Retinal pigment epithelial cell (primary cell): ENCODE measurements around the gene XKR7.

Source experiments
- DNase-seq: peaks from one replicate; pipeline ENCODE4 v3.0.0-alpha.2; 2010; ENCODE audit warnings: low read depth
- H3K4me3 ChIP-seq: 2 replicates; pipeline ENCODE4 v1.5.1; 2011; ENCODE audit warnings: mild to moderate bottlenecking, low read length, control low read depth, moderate library complexity
- TF ChIP-seq, protein P1 (sequence below): conservative IDR thresholded peaks from 2 replicates; pipeline ENCODE4 v1.5.1; 2011; ENCODE audit warnings: low read depth, low read length, control low read depth, inconsistent platforms

The XKR7 gene

DNA sequence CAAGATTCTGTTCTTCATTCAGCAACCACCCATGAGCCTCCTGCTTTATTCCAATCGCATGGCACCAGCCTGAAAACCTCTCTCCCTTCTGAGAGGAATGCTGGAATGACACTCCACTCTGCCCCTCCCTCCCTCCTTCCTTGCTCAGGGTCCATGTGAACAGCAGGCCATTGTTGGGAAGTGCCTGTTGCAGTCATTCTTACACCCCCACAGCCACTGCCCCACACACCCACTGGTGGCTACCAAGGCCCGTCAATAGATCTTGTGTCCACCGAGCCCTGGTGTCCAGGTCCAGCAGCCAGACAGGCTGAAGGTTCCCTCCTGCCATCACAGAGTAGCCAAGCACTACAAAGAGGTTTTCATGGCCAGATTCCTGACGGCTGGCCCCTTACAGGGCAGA lies 22.6 kb upstream of the XKR7 start:
- H3K4me3 ChIP-seq: no peak overlapping the region
- DNase-seq: no peak
- TF ChIP-seq, protein P1, sequence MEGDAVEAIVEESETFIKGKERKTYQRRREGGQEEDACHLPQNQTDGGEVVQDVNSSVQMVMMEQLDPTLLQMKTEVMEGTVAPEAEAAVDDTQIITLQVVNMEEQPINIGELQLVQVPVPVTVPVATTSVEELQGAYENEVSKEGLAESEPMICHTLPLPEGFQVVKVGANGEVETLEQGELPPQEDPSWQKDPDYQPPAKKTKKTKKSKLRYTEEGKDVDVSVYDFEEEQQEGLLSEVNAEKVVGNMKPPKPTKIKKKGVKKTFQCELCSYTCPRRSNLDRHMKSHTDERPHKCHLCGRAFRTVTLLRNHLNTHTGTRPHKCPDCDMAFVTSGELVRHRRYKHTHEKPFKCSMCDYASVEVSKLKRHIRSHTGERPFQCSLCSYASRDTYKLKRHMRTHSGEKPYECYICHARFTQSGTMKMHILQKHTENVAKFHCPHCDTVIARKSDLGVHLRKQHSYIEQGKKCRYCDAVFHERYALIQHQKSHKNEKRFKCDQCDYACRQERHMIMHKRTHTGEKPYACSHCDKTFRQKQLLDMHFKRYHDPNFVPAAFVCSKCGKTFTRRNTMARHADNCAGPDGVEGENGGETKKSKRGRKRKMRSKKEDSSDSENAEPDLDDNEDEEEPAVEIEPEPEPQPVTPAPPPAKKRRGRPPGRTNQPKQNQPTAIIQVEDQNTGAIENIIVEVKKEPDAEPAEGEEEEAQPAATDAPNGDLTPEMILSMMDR: no peak

DNA sequence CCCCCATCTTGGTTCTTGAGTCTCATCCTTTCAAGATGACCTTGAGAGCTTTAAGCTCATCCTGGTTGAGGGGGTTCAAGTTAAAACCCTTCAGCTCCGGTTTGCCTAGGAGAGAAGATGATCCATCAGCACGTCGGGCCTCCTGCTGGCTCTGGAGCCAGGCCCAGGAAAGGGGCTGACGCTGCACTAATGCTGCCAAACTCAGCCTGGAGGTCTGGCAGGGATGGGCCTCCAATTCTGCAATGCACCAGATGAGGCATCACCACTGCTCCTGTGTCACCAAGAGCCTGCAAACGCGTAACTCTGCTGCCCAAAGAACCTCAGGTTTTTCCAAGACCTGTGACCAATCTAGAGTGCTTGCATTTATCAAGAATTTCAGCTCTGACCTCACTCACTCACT lies 22.2 kb upstream of the XKR7 start:
- TF ChIP-seq, protein P1: no peak
- no peak for DNase-seq
- no peak overlapping the region for H3K4me3 ChIP-seq

DNA sequence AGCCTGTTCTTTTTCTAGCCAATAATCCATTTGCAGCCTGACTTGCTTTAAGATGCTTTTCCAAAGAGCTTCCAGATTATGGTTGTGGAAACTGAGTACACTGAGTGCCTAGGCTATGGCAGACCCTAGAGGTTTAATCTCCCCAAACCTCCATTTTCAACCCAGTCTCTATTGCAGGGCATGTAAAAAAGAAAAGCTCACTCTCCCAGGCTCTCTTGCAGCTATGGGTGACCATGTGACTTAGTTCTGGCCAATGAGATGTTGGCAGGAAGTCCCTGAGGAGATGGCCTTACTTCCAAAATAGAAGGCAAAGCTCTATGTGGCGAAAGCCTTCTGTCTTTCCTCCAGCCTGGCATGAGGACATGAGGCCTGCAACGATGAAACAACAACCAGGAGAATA lies 19.9 kb upstream of the XKR7 start:
- TF ChIP-seq, protein P1: no peak
- no peak for DNase-seq
- H3K4me3 ChIP-seq: no peak overlapping the region

DNA sequence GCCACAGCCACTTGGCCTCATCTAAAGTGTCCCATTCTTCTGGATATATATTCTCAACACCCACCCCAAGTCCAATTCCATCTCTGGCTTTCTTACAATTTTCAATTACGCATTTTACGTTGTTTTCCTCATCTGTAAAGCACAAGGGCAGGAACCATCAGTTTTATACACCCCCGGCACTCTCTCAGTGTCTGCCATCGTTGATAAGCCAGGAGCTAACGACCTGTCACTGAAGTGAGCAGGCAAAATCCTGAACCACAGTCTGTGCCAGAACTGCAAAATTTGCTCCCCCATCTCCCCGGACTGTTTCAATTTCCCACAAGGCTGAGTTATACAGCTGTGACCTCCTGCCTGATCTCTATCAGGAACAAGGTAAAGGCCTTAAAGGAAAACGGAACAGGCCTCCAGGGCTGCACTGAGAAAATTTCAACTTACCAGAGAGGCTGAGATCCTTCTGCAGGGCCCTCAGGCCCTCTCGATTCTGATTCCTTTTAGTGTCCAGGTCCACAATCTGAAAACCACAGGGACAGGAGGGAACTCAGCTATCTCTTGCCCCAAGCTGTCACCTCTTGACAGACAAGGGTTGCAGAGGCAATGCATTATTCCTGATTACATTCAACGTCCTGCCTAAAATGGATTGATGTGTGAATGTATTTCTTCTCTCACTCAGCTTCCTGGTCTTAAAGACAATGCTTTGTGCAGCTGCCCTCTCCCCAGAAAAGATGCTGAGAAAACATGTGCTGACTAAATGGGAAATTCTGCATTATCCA lies 17.9 kb upstream of the XKR7 start:
- no peak for DNase-seq
- TF ChIP-seq, protein P1: no peak
- H3K4me3 ChIP-seq: no peak overlapping the region

DNA sequence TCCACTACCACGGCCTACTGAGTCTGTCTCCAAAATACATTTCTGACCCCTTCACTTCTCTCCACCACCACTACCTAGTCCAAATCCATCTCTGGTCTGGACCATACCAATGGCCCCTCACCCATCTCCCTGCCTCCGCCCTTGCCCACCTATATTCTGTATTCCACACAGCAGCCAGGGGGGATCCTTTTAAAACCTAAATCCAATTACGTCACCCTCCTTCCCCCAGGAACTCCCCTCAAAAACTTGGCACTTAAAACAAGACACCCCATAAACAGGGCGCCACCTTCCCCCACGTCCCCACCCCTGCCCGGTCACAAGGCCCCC lies 16.8 kb upstream of the XKR7 start:
- H3K4me3 ChIP-seq: peak overlapping the region; percentile 94
- TF ChIP-seq, protein P1: no peak
- DNase-seq: no peak

DNA sequence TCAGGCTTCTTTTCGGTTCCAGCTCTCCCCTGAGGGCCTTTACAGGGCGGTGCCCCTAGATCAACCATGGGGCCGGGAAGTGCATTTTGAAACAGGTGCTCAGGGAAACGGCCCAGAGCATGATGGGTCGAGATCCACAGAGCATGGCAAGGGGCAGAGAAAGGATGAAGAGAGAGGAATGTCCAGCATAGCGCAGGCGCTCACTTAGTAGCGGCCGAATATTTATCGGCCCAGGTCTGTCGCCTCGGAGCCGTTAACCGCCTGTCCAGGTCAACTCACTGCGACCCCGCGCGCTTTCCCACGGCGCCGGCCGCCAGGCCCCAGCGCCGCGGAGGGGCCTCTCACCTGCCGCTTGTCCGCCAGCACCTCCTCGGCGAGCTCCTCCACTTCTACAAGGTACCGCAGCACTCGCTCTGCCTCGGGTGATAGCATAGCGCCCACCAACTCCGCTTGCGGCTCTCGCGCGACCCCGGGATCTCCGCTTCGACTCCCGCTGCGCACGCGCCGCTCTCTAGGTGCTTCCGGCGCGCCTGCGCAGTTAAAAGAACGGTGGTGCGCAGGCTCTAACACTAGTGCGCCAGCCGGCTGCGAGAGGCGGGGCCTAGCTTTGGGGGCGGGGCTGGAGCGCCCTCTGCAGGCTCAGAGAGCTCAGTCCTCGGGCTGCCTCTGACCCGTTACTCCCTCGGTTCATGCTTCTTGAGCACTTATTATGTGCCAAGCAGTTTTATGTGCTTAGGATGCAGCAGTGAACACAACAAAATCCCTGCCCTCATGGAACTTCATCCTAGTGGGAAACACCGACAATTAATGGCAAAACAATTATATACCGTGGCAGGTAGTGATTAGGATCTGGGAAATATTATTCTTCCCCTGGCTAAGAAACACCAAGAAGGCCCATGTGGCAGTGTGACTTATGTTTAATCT lies 16.2 kb upstream of the XKR7 start, which contains the start of gene PDRG1:
TSS of gene PDRG1 (minus strand) at position 517 of the 924 bp plus-strand sequence. CDS start at position 432, 85 bp downstream.
- H3K4me3 ChIP-seq: peak within 1 kb of the TSS; percentile 94
- DNase-seq: peak; percentile 77
- TF ChIP-seq, protein P1: peak; percentile 94
